HUDEP-2 (cell line): Measurements from ENCODE around the gene LRRN1.
"Not testable (repeated sequence)": the region's sequence is repeated elsewhere in the genome, so short reads cannot be mapped to it uniquely, and the experiment has no call there.

ENCODE experiments used
- DNase-seq, 76 experiments: peaks; one replicate each; lab custom pipeline; 2025; ENCODE audit not compliant: unreplicated experiment in 76 of 76; lab: John Stamatoyannopoulos, UW

LRRN1 gene

GRCh38 chr3:3806092-3806491 is 6.9 kb downstream of the LRRN1 start:
- DNase-seq: no peak

GRCh38 chr3:3806856-3807255 is 7.6 kb downstream of the LRRN1 start:
- DNase-seq: no peak

GRCh38 chr3:3813013-3813412 is 13.8 kb downstream of the LRRN1 start:
- no peak for DNase-seq

GRCh38 chr3:3815206-3815605 is 16.0 kb downstream of the LRRN1 start:
- no peak for DNase-seq

GRCh38 chr3:3816034-3816433 is 16.8 kb downstream of the LRRN1 start:
- no peak for DNase-seq

GRCh38 chr3:3817865-3818264 is 18.6 kb downstream of the LRRN1 start:
- DNase-seq: no peak

- no peak for DNase-seq
These were observed 22.5 kb downstream of the LRRN1 start for GRCh38 chr3:3821777-3822176.

- DNase-seq: no peak
These were observed 25.8 kb downstream of the LRRN1 start for GRCh38 chr3:3825035-3825434.

- DNase-seq: no peak
These were observed 27.3 kb downstream of the LRRN1 start for GRCh38 chr3:3826521-3826920.

GRCh38 chr3:3827111-3827510 is 27.9 kb downstream of the LRRN1 start:
- DNase-seq: no peak

GRCh38 chr3:3828417-3828816 is 29.2 kb downstream of the LRRN1 start:
- DNase-seq: not testable (repeated sequence)

- no peak for DNase-seq
These were observed 37.6 kb downstream of the LRRN1 start for GRCh38 chr3:3836845-3837244.

- no peak for DNase-seq
These were observed 43.1 kb downstream of the LRRN1 start for GRCh38 chr3:3842356-3842755.

GRCh38 chr3:3847994-3848922 is 49.0 kb downstream of the LRRN1 start:
- DNase-seq: no peak

GRCh38 chr3:3848923-3849275 is 49.7 kb downstream of the LRRN1 start:
- no peak for DNase-seq

- DNase-seq: no peak
These were observed 52.5 kb downstream of the LRRN1 start for GRCh38 chr3:3851621-3852323.

- DNase-seq: no peak
These were observed 54.3 kb downstream of the LRRN1 start for GRCh38 chr3:3853544-3853943.

GRCh38 chr3:3855056-3855455 is 55.8 kb downstream of the LRRN1 start:
- DNase-seq: no peak

- no peak for DNase-seq
These were observed 61.0 kb downstream of the LRRN1 start for GRCh38 chr3:3860235-3860634.

GRCh38 chr3:3862534-3862933 is 63.3 kb downstream of the LRRN1 start:
- DNase-seq: no peak

GRCh38 chr3:3875491-3875890 is 76.3 kb downstream of the LRRN1 start:
- DNase-seq: no peak

GRCh38 chr3:3881050-3881449 is 81.8 kb downstream of the LRRN1 start:
- DNase-seq: no peak
